Measurements from ENCODE around the gene MAPT. TPM values are rescaled to one million over a fixed set of nuclear protein-coding genes. Genes with fewer than 3 reads are reported as not detected.

The MAPT gene
- total and polyA plus RNA-seq, 2 of the 4 experiments (the other 2 are of a cell fraction), result 0.18 to 0.19 TPM

GRCh38 chr17:46039592-46040186, 145.3 kb downstream of the MAPT start:
- Histone ChIP-seq H3K79me1 (ENCODE audit: low read depth in 1 of 2, low read length in 2 of 2) (peaks cover 33 to 40% of the 10 kb centered on the region in 2 experiments), H2BK15ac (ENCODE audit: low read depth, low read length) (no peak overlapping the region), H3K4me2 (ENCODE audit: low read depth, low read length) (no peak overlapping the region), H3K18ac (ENCODE audit: low read depth, low read length) (no peak overlapping the region), H3K56ac (ENCODE audit: extremely low read depth, insufficient read depth, low read length) (no peak overlapping the region), H3K4me3 (ENCODE audit: insufficient read depth, low read depth, low read length) (no peak overlapping the region), H2AK9ac (replicated peaks; ENCODE audit: low read depth, low read length, poor library complexity) (no peak overlapping the region), H2BK20ac (ENCODE audit: low read depth, low read length) (no peak overlapping the region), H3K9me1 (ENCODE audit: insufficient read depth, low read length) (no peaks in the 10 kb centered on the region), H3K27ac (ENCODE audit: insufficient read depth, low read length) (no peak overlapping the region), H3K14ac (replicated peaks; ENCODE audit: low read depth, low read length) (no peak overlapping the region), H2BK120ac (ENCODE audit: low read depth, low read length) (no peak overlapping the region), H3K27me3 (ENCODE audit: control insufficient read depth, insufficient read depth, low read length) (no peaks in the 10 kb centered on the region), H3K23ac (ENCODE audit: low read depth, low read length) (no peak overlapping the region), H3K9ac (ENCODE audit: low read depth, low read length) (no peak overlapping the region), H3K4ac (ENCODE audit: low read depth, low read length) (no peak overlapping the region), H4K8ac (ENCODE audit: low read depth in 2 of 2, low read length in 2 of 2) (no peak overlapping the region), H4K5ac (ENCODE audit: low read depth, low read length) (no peak overlapping the region), H3K36me3 (ENCODE audit: control insufficient read depth, insufficient read depth, low read length) (peaks cover 46% of the 10 kb centered on the region), H4K91ac (ENCODE audit: insufficient read depth, low read depth, low read length) (no peak overlapping the region), H2AK5ac (ENCODE audit: low read depth, low read length) (no peak overlapping the region), H3K4me1 (ENCODE audit: control insufficient read depth, insufficient read depth, low read length) (no peaks in the 10 kb centered on the region), H2AFZ (replicated peaks; ENCODE audit: low read length, poor library complexity) (no peak overlapping the region), H3K9me3 (ENCODE audit: control insufficient read depth, insufficient read depth, low read length) (no peaks in the 10 kb centered on the region), H4K20me1 (ENCODE audit: insufficient read depth, low read length) (peaks cover 10% of the 10 kb centered on the region; the same call in 1 of the 2 replicates), H2BK5ac (ENCODE audit: low read depth, low read length, poor library complexity, severe bottlenecking) (no peak overlapping the region)
- POLR2A ChIA-PET (ENCODE audit: unreplicated experiment), result no interaction called here
- CTCF ChIA-PET, result interaction anchor here (0.8 kb wide), 1 partner anchor 153 kb away, joined by 3 read pairs; the partner anchor contains the start of gene KANSL1
- WGBS, 2 experiments (ENCODE audit: extremely low coverage in 2 of 2, insufficient read length in 1 of 2), result 80% methylated on average over 1 of the region's 5 CpGs; no CpG with 5 or more reads in 1 of the 2 experiments
- intact Hi-C loops (cut with micrococcal nuclease), result loop anchor here (10.0 kb wide), 1 partner anchor 55 kb away; no protein-coding TSS in a partner anchor
- no TSS peak for BruUV-seq (replicated peaks)
- ATAC-seq (ENCODE audit: low read depth) (no peak), DNase-seq (no peak)
- dilution Hi-C loops (cut with HindIII; ENCODE audit: low sequenced_read_pairs, unreplicated experiment), result no loop called here
- in situ Hi-C loops (cut with MboI; ENCODE audit: low sequenced_read_pairs), result no loop called here
- no peak for TF ChIP-seq RCOR1 (IDR thresholded peaks at IDR 0.05; ENCODE audit: insufficient replicate concordance, low read length)

All from IMR-90 (cell line).